H4 (cell line): ENCODE data around the gene REEP5. TPM values are rescaled to one million over a fixed set of nuclear protein-coding genes. Genes with fewer than 3 reads are reported as not detected.

Source experiments
- DNase-seq: peaks from one replicate; pipeline ENCODE4 v3.0.0-alpha.2; 2015; ENCODE audit warnings: low spot score
- total RNA-seq: library from RNA; depleted of rRNA; stranded (reverse); fragments of >200 nt; shearing (Covaris generic); gene quantifications from 2 replicates; pipeline ENCODE4 v1.2.3, GENCODE V29; 2014; rRNA removed

Gene REEP5
- total RNA-seq, 1 experiment from 2014 or later, result 35.6 TPM

DNA sequence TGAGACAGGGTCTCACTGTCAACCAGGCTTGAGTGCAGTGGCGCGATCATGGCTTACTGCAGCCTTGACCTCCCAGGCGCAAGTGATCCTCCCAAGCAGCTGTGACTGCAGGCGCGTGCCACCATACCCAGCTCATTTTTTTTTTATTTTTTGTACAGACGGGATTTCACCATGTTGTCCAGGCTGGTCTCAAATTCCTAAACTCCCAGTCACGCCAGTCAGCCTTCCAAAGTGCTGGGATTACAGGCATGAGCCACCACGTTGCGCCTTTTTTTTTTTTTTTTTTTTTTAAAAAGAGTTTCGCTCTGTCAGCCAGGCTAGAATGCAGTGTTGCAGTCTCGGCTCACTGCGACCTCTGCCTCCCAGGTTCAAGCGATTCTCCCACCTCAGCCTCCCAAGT lies 88.1 kb downstream of the REEP5 start:
- DNase-seq, result no peak

DNA sequence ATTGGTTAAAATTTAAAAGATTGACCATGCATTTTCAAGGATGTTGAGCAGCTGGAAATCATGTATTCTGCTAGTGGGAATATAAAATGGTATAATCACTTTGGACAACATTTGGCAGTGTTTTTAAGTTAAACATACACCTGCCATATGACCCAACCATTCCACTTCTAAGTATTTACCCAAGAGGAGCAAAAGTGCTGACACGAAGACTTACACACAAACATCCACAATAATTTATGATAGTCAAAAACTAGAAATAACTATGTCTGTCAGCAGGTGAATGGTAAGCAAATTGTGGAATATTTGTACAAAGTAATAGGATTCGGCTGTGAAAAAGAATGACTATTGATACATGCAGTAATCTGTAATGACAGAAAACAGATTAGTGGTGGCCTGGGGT lies 91.6 kb downstream of the REEP5 start:
- DNase-seq, result no peak

Other genes starting within 250 kb of the REEP5 start
- 25.0 and 29.4 TPM in 2 replicates for gene APC, start 184.3 kb downstream of the REEP5 start, total RNA-seq
- 165 and 187 TPM in 2 replicates for gene SRP19, start 60.9 kb downstream of the REEP5 start, total RNA-seq
- gene DCP2, start 54.6 kb upstream of the REEP5 start, total RNA-seq, result 33.4 and 36.1 TPM in 2 replicates